Measurements from ENCODE around the gene FOXP3.

GRCh38 chrX:49214996-49215526 lies 49.4 kb downstream of the FOXP3 start:
- TF ChIP-seq CTCF (IDR thresholded peaks at IDR 0.05; ENCODE audit: low read length) (no peak), EZH2phosphoT487 (IDR thresholded peaks at IDR 0.05; ENCODE audit: low read length) (no peak), EZH2 (optimal IDR thresholded peaks at IDR 0.05; ENCODE audit: low read depth, low read length) (no peak)

Data from MM.1S (cell line).